Lower leg skin (tissue), 3 donors: ENCODE data around the gene POLDIP2.

Experiments
- POLR2A ChIP-seq, 2 donors: fragments of 450-650 bp; IDR thresholded peaks; one replicate each; pipeline ENCODE4 v1.6.1; 2016 to 2017; ENCODE audit warnings: antibody characterized with exemption in 2 of 2, mild to moderate bottlenecking in 1 of 2, moderate library complexity in 1 of 2
- TF ChIP-seq, protein P1 (sequence below), 3 donors: fragments of 450-650 bp; IDR thresholded peaks; one replicate each; pipeline ENCODE4 v1.5.1; 2016; ENCODE audit warnings: antibody characterized with exemption in 3 of 3, mild to moderate bottlenecking in 3 of 3, moderate library complexity in 2 of 3

DNA sequence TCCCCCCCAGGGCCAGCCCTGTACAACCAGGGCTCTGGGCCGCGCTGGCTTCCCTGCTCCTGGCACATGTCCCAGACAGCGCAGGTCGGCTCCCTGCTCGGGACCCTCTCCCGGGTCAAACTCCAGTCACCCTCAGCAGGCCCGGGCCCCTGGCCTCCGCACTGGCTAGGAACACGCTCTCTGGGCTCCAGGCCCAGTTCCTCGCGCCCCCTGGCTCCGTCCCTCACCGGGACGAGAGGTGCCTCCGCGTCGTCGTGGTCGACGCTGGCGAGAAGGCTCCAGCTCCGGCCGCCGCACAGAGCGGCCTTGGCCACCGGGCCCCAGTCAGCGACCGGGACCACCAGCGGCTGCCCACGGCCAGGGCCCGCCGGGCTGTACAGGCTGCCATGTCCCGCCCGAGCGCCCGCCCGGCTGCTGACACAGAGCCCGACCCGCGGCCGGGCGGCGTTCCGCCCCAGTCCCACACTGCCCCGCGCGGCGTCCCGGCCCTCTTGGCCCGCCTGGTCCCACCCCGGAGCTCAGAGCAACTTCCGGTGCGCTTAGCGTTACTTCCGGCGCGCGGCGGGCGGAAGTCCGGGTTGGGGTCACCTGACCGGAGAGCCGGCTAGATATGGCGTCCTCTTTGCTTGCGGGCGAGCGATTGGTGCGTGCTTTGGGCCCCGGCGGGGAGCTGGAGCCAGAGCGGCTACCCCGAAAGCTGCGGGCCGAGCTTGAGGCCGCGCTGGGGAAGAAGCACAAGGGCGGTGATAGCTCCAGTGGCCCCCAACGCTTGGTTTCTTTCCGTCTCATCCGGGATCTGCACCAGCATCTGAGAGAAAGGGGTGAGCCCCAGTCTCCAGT, at the start of gene POLDIP2:
- TF ChIP-seq, protein P1, sequence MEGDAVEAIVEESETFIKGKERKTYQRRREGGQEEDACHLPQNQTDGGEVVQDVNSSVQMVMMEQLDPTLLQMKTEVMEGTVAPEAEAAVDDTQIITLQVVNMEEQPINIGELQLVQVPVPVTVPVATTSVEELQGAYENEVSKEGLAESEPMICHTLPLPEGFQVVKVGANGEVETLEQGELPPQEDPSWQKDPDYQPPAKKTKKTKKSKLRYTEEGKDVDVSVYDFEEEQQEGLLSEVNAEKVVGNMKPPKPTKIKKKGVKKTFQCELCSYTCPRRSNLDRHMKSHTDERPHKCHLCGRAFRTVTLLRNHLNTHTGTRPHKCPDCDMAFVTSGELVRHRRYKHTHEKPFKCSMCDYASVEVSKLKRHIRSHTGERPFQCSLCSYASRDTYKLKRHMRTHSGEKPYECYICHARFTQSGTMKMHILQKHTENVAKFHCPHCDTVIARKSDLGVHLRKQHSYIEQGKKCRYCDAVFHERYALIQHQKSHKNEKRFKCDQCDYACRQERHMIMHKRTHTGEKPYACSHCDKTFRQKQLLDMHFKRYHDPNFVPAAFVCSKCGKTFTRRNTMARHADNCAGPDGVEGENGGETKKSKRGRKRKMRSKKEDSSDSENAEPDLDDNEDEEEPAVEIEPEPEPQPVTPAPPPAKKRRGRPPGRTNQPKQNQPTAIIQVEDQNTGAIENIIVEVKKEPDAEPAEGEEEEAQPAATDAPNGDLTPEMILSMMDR (IDR thresholded peaks at IDR 0.05) = no peak
- peak in 1 of 2 donors; percentile 73 for TF ChIP-seq POLR2A (IDR thresholded peaks at IDR 0.05)
